IMR-90 (cell line): ENCODE data around the gene FKRP. TPM values are rescaled to one million over a fixed set of nuclear protein-coding genes. Genes with fewer than 3 reads are reported as not detected.

Experiments used
- ATAC-seq: fragments of 200-7000 bp; cut with Tn5 transposase; 2 replicates; pipeline ENCODE4 v1.9.1; 2020; ENCODE audit warnings: low read depth, mild to moderate bottlenecking, moderate library complexity
- BruUV-seq: library from RNA; stranded (reverse); fragments of 400-500 nt; replicated peaks from 2 replicates; lab custom pipeline; 2021; lab: Mats Ljungman, UMichigan
- CTCF ChIA-PET: fragments of 300-600 bp; formaldehyde crosslinking; extraction: SDS; loops from one replicate; lab custom pipeline; 2021; ENCODE audit warnings: antibody characterized with exemption; lab: Yijun Ruan, JAX
- POLR2A ChIA-PET: fragments of 300-600 bp; sonication (Branson Sonifier 250); formaldehyde crosslinking; loops from one replicate; lab custom pipeline; 2022; ENCODE audit warnings: antibody characterized with exemption; ENCODE audit not compliant: unreplicated experiment; lab: Charles Lee
- DNase-seq: peaks from one replicate; pipeline ENCODE4 v3.0.0; 2013
- H2AFZ ChIP-seq: replicated peaks from 2 replicates; pipeline ENCODE3; 2013; ENCODE audit warnings: low read length, mild to moderate bottlenecking; ENCODE audit not compliant: poor library complexity
- H2AK5ac ChIP-seq: 2 replicates; pipeline ENCODE4 v1.6.1; 2013; ENCODE audit warnings: low read depth, low read length, inconsistent platforms
- H2AK9ac ChIP-seq: replicated peaks from 2 replicates; pipeline ENCODE3; 2013; ENCODE audit warnings: mild to moderate bottlenecking, low read depth, low read length, moderate library complexity; ENCODE audit not compliant: poor library complexity
- H2BK120ac ChIP-seq: 2 replicates; pipeline ENCODE4 v1.6.1; 2013; ENCODE audit warnings: low read depth, low read length, inconsistent platforms
- H2BK15ac ChIP-seq: 3 replicates; pipeline ENCODE4 v1.6.1; 2013; ENCODE audit warnings: low read depth, low read length, inconsistent platforms
- H2BK20ac ChIP-seq: 2 replicates; pipeline ENCODE4 v1.6.1; 2013; ENCODE audit warnings: low read depth, mild to moderate bottlenecking, inconsistent platforms, low read length, moderate library complexity
- H2BK5ac ChIP-seq: 2 replicates; pipeline ENCODE4 v1.6.1; 2013; ENCODE audit warnings: mild to moderate bottlenecking, low read depth, low read length, inconsistent platforms; ENCODE audit not compliant: poor library complexity, severe bottlenecking
- H3K14ac ChIP-seq: replicated peaks from 2 replicates; pipeline ENCODE4 v1.6.1; 2013; ENCODE audit warnings: low read depth, low read length, inconsistent platforms
- H3K18ac ChIP-seq: 2 replicates; pipeline ENCODE4 v1.6.1; 2013; ENCODE audit warnings: low read depth, low read length, control low read depth
- H3K23ac ChIP-seq: 2 replicates; pipeline ENCODE4 v1.6.1; 2013; ENCODE audit warnings: low read depth, low read length, inconsistent platforms
- H3K27ac ChIP-seq: 2 replicates; pipeline ENCODE4 v1.5.1; 2013; ENCODE audit warnings: mild to moderate bottlenecking, control low read depth, low read length; ENCODE audit not compliant: insufficient read depth
- H3K27me3 ChIP-seq: 2 replicates; pipeline ENCODE4 v1.6.1; 2013; ENCODE audit warnings: low read length; ENCODE audit not compliant: control insufficient read depth, insufficient read depth
- H3K36me3 ChIP-seq: 2 replicates; pipeline ENCODE4 v1.6.1; 2013; ENCODE audit warnings: low read length, mixed read lengths; ENCODE audit not compliant: control insufficient read depth, insufficient read depth
- H3K4ac ChIP-seq: 2 replicates; pipeline ENCODE4 v1.6.1; 2013; ENCODE audit warnings: low read depth, low read length, inconsistent platforms
- H3K4me1 ChIP-seq: 2 replicates; pipeline ENCODE4 v1.6.1; 2013; ENCODE audit warnings: low read length, mixed read lengths; ENCODE audit not compliant: control insufficient read depth, insufficient read depth
- H3K4me2 ChIP-seq: 2 replicates; pipeline ENCODE4 v1.6.1; 2013; ENCODE audit warnings: low read depth, mild to moderate bottlenecking, control low read depth, low read length, moderate library complexity
- H3K4me3 ChIP-seq: 2 replicates; pipeline ENCODE4 v1.5.1; 2013; ENCODE audit warnings: low read depth, mild to moderate bottlenecking, control low read depth, low read length, moderate library complexity; ENCODE audit not compliant: insufficient read depth
- H3K56ac ChIP-seq: 2 replicates; pipeline ENCODE4 v1.6.1; 2013; ENCODE audit warnings: low read length, inconsistent platforms; ENCODE audit not compliant: insufficient read depth; ENCODE audit errors: extremely low read depth
- H3K79me1 ChIP-seq, 2 experiments: 2 replicates each; pipeline ENCODE4 v1.6.1; 2013; ENCODE audit warnings: low read length in 2 of 2, inconsistent platforms in 1 of 2, low read depth in 1 of 2
- H3K9ac ChIP-seq: 2 replicates; pipeline ENCODE4 v1.6.1; 2013; ENCODE audit warnings: low read depth, low read length, control low read depth
- H3K9me1 ChIP-seq: 2 replicates; pipeline ENCODE4 v1.6.1; 2013; ENCODE audit warnings: low read length, inconsistent platforms; ENCODE audit not compliant: insufficient read depth
- H3K9me3 ChIP-seq: 2 replicates; pipeline ENCODE4 v1.6.1; 2013; ENCODE audit warnings: low read length; ENCODE audit not compliant: control insufficient read depth, insufficient read depth
- H4K20me1 ChIP-seq: 2 replicates; pipeline ENCODE4 v1.6.1; 2013; ENCODE audit warnings: low read length, inconsistent platforms; ENCODE audit not compliant: insufficient read depth
- H4K5ac ChIP-seq: 2 replicates; pipeline ENCODE4 v1.6.1; 2013; ENCODE audit warnings: mild to moderate bottlenecking, low read depth, low read length, control low read depth
- H4K8ac ChIP-seq, 2 experiments: 2 replicates each; pipeline ENCODE4 v1.6.1; 2013; ENCODE audit warnings: low read depth in 2 of 2, low read length in 2 of 2, control low read depth in 1 of 2, inconsistent platforms in 1 of 2
- H4K91ac ChIP-seq: 2 replicates; pipeline ENCODE4 v1.6.1; 2013; ENCODE audit warnings: low read depth, low read length, inconsistent platforms; ENCODE audit not compliant: insufficient read depth
- BHLHE40 ChIP-seq: fragments of 150-350 bp; IDR thresholded peaks from 2 replicates; pipeline ENCODE4 v1.6.1; 2016; ENCODE audit warnings: mild to moderate bottlenecking, low read depth, low read length
- CHD1 ChIP-seq: IDR thresholded peaks from 2 replicates; pipeline ENCODE4 v1.6.1; 2012; ENCODE audit warnings: low read depth, low read length, improper control_type of control experiment
- MAZ ChIP-seq: IDR thresholded peaks from 2 replicates; pipeline ENCODE4 v1.6.1; 2012; ENCODE audit warnings: low read depth, mild to moderate bottlenecking, low read length, improper control_type of control experiment, moderate library complexity, borderline replicate concordance
- MXI1 ChIP-seq: IDR thresholded peaks from 2 replicates; pipeline ENCODE4 v1.6.1; 2012; ENCODE audit warnings: low read depth, mild to moderate bottlenecking, low read length, moderate library complexity, borderline replicate concordance
- POLR2A ChIP-seq: IDR thresholded peaks from 2 replicates; pipeline ENCODE4 v1.6.1; 2012; ENCODE audit warnings: mild to moderate bottlenecking, low read depth, low read length
- RAD21 ChIP-seq: IDR thresholded peaks from 2 replicates; pipeline ENCODE4 v1.6.1; 2012; ENCODE audit warnings: low read length, improper control_type of control experiment
- SMC3 ChIP-seq: fragments of 150-350 bp; IDR thresholded peaks from 2 replicates; pipeline ENCODE4 v1.6.1; 2016; ENCODE audit warnings: low read depth, mild to moderate bottlenecking, antibody characterized with exemption, low read length, moderate library complexity
- USF2 ChIP-seq: fragments of 150-350 bp; IDR thresholded peaks from 2 replicates; pipeline ENCODE4 v1.6.1; 2017; ENCODE audit warnings: mild to moderate bottlenecking, antibody characterized with exemption, low read length, low read depth
- WGBS, 2 experiments: methylation state at CpG; one replicate each; pipeline versions ENCODE4 v1.1.5 to v1.1.7; 2013; ENCODE audit warnings: missing lambda C conversion rate in 2 of 2; ENCODE audit not compliant: insufficient read length in 1 of 2; ENCODE audit errors: extremely low coverage in 2 of 2; 5-methylcytosine and 5-hydroxymethylcytosine counted together
- dilution Hi-C: fragments of 300-500 bp; cut with HindIII; formaldehyde crosslinking; loops from one replicate; pipeline ENCODE4 v1.14.3; 2018; ENCODE audit warnings: low sequenced_read_pairs; ENCODE audit not compliant: unreplicated experiment
- in situ Hi-C: fragments of 300-500 bp; cut with MboI; formaldehyde crosslinking; loops from 3 replicates; pipeline ENCODE4 v1.14.3; 2019; ENCODE audit warnings: low sequenced_read_pairs, inconsistent platforms, mixed read lengths
- intact Hi-C: fragments of 100-400 bp; cut with micrococcal nuclease; formaldehyde crosslinking; loops from 2 replicates; pipeline ENCODE4 v1.10.0; 2022
- polyA plus RNA-seq, 3 experiments: library from polyadenylated mRNA; depleted of rRNA; stranded (reverse); fragments of >200 nt; gene quantifications; 2 replicates each; pipeline ENCODE4 v1.2.3, GENCODE V29; 2012; ENCODE audit warnings: low replicate concordance in 1 of 3
- total RNA-seq: library from RNA; depleted of rRNA; stranded (reverse); fragments of >200 nt; gene quantifications from 2 replicates; pipeline ENCODE4 v1.2.3, GENCODE V29; 2012

The FKRP gene
- total and polyA plus RNA-seq, 2 of the 4 experiments (the other 2 are of a cell fraction): 6.1 to 25.3 TPM

- POLR2A ChIA-PET: interaction anchor here (1.2 kb wide), 1 partner anchor 445 kb away, joined by 4 read pairs; no protein-coding TSS in a partner anchor
- intact Hi-C loops: loop anchor here (1.0 kb wide), 3 partner anchors 43 to 204 kb away; no protein-coding TSS in a partner anchor
- CTCF ChIA-PET: interaction anchor here (0.6 to 1.4 kb wide), 4 partner anchors 11 to 53 kb away, joined by 3 to 6 read pairs (median 4); no protein-coding TSS in a partner anchor
These were observed 41.7 kb downstream of the FKRP start for GRCh38 chr19:46787331-46788261.

More at GRCh38 chr19:46787331-46788261, 41.7 kb downstream of the FKRP start:
- no peaks in the 10 kb centered on the region for H3K27me3 ChIP-seq
- peaks cover 14% of the 10 kb centered on the region for H3K4me1 ChIP-seq
- H2BK5ac ChIP-seq: peak overlapping the region; percentile 73
- H3K4me3 ChIP-seq: peak overlapping the region; percentile 97
- peak overlapping the region; percentile 84 for H3K27ac ChIP-seq
- H3K79me1 ChIP-seq: peaks cover 12 to 52% of the 10 kb centered on the region in 2 experiments; a peak in 3 of 4 replicates
- H4K91ac ChIP-seq: peak overlapping the region; percentile 73
- BruUV-seq: TSS peak; percentile 92
- peak overlapping the region; percentile 95 for H3K14ac ChIP-seq
- H2BK15ac ChIP-seq: 0 out of 3 replicates have a peak overlapping the region, but pooled peaks have one; percentile 1
- peaks cover 15% of the 10 kb centered on the region for H3K9me1 ChIP-seq
- peak overlapping the region; percentile 98; the same call in 1 of the 2 replicates for H3K56ac ChIP-seq
- H3K4ac ChIP-seq: peak overlapping the region; percentile 87
- H2BK20ac ChIP-seq: no peak overlapping the region
- H2AK9ac ChIP-seq: peak overlapping the region; percentile 100
- peak overlapping the region; percentile 66 for H4K5ac ChIP-seq
- peak overlapping the region; percentile 99 for H3K9ac ChIP-seq
- H4K20me1 ChIP-seq: peaks cover 46% of the 10 kb centered on the region
- in situ Hi-C loops: loop anchor here (10.0 kb wide), 1 partner anchor 57 kb away; no protein-coding TSS in a partner anchor
- 0% methylated on average over 67 of the region's 80 CpGs; no CpG with 5 or more reads in 1 of the 2 experiments for WGBS, 2 experiments
- peak overlapping the region; percentile 82; the same call in 1 of the 2 replicates for H3K4me2 ChIP-seq
- peaks cover 26% of the 10 kb centered on the region for H3K36me3 ChIP-seq
- no peaks in the 10 kb centered on the region for H3K9me3 ChIP-seq
- peak overlapping the region; percentile 81 for H2AFZ ChIP-seq
- H2BK120ac ChIP-seq: peak overlapping the region; percentile 66; the same call in 1 of the 2 replicates
- H2AK5ac ChIP-seq: peak overlapping the region; percentile 76; the same call in 1 of the 2 replicates
- ATAC-seq (peak; percentile 2), DNase-seq (peak; percentile 63)
- peak overlapping the region; percentile 4 to 89; a peak in 2 of 4 replicates for H4K8ac ChIP-seq
- TF ChIP-seq CHD1 (peak; percentile 40; the same call in 1 of the 2 replicates), MAZ (0 out of 2 replicates have a peak, but pooled peaks have one; percentile 28), BHLHE40 (0 out of 2 replicates have a peak, but pooled peaks have one; percentile 21), RAD21 (no peak), USF2 (peak; percentile 87; the same call in 1 of the 2 replicates), MXI1 (no peak; the same call in none of the 2 replicates), SMC3 (no peak), POLR2A (no peak)
- H3K18ac ChIP-seq: peak overlapping the region; percentile 76
- dilution Hi-C loops: no loop called here
- H3K23ac ChIP-seq: peak overlapping the region; percentile 97
